Gastrocnemius medialis (tissue), 4 donors: ENCODE measurements around the gene PI4KA. TPM values are rescaled to one million over a fixed set of nuclear protein-coding genes. Genes with fewer than 3 reads are reported as not detected.

Source experiments
- ATAC-seq, 2 donors: fragments of 150-250 bp; one replicate each; pipeline ENCODE4 v1.9.1; 2016
- DNase-seq, 2 donors: peaks; one replicate each; pipeline ENCODE4 v3.0.0-alpha.2; 2019
- H3K27ac ChIP-seq, 4 donors: fragments of 200-600 bp; sonication (generic); 1 replicate in 1 of 4; 2 replicates in 3 of 4; pipeline ENCODE4 v1.5.1; 2016 to 2018; ENCODE audit warnings: mild to moderate bottlenecking in 2 of 4, moderate library complexity in 1 of 4
- H3K27me3 ChIP-seq, 3 donors: fragments of 200-600 bp; sonication (generic) in 2 of 3; 1 replicate in 1 of 3; 2 replicates in 2 of 3; pipeline versions ENCODE4 v1.5.1 to v1.6.0; 2016 to 2019; ENCODE audit warnings: mild to moderate bottlenecking in 1 of 3, moderate library complexity in 1 of 3
- H3K36me3 ChIP-seq, 2 donors: fragments of 200-600 bp; sonication (generic) in 1 of 2; one replicate each; pipeline ENCODE4 v1.5.1; 2017 to 2018
- H3K4me1 ChIP-seq, 2 donors: fragments of 200-600 bp; sonication (generic) in 1 of 2; one replicate each; pipeline ENCODE4 v1.5.1; 2016 to 2017; ENCODE audit warnings: mild to moderate bottlenecking in 2 of 2
- H3K4me3 ChIP-seq, 4 donors: fragments of 200-600 bp; sonication (generic) in 3 of 4; 1 replicate in 1 of 4; 2 replicates in 3 of 4; pipeline ENCODE4 v1.5.1; 2016 to 2019; ENCODE audit warnings: mild to moderate bottlenecking in 2 of 4
- H3K9me3 ChIP-seq, 3 donors: fragments of 200-600 bp; sonication (generic) in 2 of 3; 1 replicate in 1 of 3; 2 replicates in 2 of 3; pipeline ENCODE4 v1.5.1; 2016 to 2019
- POLR2A ChIP-seq, 2 donors: fragments of 450-650 bp; IDR thresholded peaks; one replicate each; pipeline ENCODE4 v1.6.1; 2017; ENCODE audit warnings: antibody characterized with exemption in 2 of 2, mild to moderate bottlenecking in 2 of 2, moderate library complexity in 2 of 2
- in situ Hi-C, 4 donors: fragments of 200-750 bp; cut with MboI; loops; one replicate each; pipeline versions ENCODE4 v1.15.0 to v1.8.0; 2017; ENCODE audit warnings: low sequenced_read_pairs in 4 of 4
- intact Hi-C: fragments of 100-400 bp; cut with DNase I; formaldehyde crosslinking; loops from one replicate; pipeline ENCODE4 v1.15.1; 2023; ENCODE audit warnings: low total_unique reads
- total RNA-seq, 4 donors: library from RNA; depleted of rRNA; stranded (reverse); fragments of >200 nt; gene quantifications; one replicate each; pipeline versions ENCODE4 v1.1.0 to v1.2.3, GENCODE V29; 2016
- TF ChIP-seq, protein P1 (sequence below), 5 experiments: fragments of 450-650 bp in 3 of 5; fragments of 200-600 bp in 2 of 5; sonication (generic) in 2 of 5; IDR thresholded peaks in 4 of 5; conservative IDR thresholded peaks in 1 of 5; 1 replicate in 4 of 5; 2 replicates in 1 of 5; pipeline ENCODE4 v1.5.1; 2016 to 2019; ENCODE audit warnings: antibody characterized with exemption in 5 of 5, mild to moderate bottlenecking in 3 of 5, moderate library complexity in 3 of 5

PI4KA gene
- total RNA-seq, 4 donors from 2014 or later: 40.1 to 59.7 (median 45.4) TPM

DNA sequence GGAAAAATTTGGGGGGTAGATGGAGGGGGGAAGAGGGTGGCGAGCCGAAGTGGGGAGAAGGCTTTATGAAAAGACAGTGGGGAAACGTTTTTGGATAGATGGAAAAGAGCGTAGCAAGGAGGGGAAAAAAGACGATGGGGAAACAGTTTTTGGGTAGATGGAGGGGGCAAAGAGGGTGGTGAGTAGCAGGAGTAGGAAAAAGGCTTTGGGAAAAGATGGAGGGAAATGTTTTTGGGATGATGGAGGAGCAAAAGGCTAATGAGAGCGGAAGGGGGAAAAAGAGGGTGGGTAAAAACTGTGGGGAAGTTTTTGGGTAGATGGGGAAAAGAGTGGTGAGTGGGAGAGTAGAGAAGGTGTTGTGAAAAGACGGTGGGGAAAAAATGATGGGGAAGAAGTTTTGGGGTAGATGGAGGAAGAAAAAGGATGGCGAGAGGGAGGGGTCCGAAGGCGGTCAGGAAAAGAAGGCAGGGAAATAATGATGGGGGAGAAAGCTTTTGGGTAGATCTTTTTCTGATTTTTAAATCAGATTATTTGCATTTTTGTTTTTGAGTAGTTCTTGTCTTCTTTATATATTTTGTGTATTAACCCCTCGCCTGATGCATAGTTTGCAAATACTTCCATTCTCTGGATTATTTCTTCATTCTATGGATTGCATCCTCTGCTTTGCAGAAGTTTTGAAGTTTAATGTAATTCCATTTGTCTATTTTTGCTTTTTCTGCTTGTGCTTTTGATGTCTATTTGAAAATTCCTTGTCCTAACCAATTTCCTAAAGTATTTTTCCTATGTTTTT lies 200.0 kb downstream of the PI4KA start:
- no peak overlapping the region for H3K4me3 ChIP-seq
- H3K27ac ChIP-seq: no peak overlapping the region

DNA sequence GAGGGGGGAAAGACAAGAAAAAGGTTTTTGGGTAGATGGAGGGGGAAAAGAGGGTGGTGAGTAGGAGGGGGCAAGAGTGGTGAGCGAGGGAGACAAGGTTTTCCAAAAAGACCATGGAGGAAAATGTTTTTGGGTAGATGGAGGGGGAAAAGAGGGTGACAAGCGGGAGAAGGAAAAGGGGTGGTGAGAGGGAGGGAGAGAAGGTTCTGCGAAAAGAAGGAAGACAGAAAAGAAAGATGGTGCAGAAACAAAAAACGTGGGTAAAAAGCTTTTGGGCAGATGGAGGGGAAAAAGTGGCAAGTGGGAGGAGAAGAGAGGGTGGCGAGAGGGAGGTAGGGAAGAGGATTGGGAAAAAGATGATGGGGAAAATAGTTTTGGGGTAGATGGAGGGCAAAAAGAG lies 200.6 kb downstream of the PI4KA start:
- ATAC-seq (no peak), DNase-seq (no peak)
- TF ChIP-seq, protein P1, sequence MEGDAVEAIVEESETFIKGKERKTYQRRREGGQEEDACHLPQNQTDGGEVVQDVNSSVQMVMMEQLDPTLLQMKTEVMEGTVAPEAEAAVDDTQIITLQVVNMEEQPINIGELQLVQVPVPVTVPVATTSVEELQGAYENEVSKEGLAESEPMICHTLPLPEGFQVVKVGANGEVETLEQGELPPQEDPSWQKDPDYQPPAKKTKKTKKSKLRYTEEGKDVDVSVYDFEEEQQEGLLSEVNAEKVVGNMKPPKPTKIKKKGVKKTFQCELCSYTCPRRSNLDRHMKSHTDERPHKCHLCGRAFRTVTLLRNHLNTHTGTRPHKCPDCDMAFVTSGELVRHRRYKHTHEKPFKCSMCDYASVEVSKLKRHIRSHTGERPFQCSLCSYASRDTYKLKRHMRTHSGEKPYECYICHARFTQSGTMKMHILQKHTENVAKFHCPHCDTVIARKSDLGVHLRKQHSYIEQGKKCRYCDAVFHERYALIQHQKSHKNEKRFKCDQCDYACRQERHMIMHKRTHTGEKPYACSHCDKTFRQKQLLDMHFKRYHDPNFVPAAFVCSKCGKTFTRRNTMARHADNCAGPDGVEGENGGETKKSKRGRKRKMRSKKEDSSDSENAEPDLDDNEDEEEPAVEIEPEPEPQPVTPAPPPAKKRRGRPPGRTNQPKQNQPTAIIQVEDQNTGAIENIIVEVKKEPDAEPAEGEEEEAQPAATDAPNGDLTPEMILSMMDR (IDR thresholded peaks at IDR 0.05 in 4 of 5, conservative IDR thresholded peaks at IDR 0.05 in 1 of 5): no peak
- TF ChIP-seq POLR2A (IDR thresholded peaks at IDR 0.05): no peak
- H3K4me1 ChIP-seq: peaks cover 0 to 6% of the 10 kb centered on the region in 2 donors
- no peaks in the 10 kb centered on the region for H3K36me3 ChIP-seq
- intact Hi-C loops: no loop called here
- no peak overlapping the region for H3K27ac ChIP-seq
- no peak overlapping the region for H3K4me3 ChIP-seq
- no peaks in the 10 kb centered on the region for H3K9me3 ChIP-seq
- in situ Hi-C loops: no loop called here
- H3K27me3 ChIP-seq: no peaks in the 10 kb centered on the region

More for the DNA sequence above, 200.0 kb downstream of the PI4KA start:
- TF ChIP-seq, protein P1 (IDR thresholded peaks at IDR 0.05 in 4 of 5, conservative IDR thresholded peaks at IDR 0.05 in 1 of 5): no peak
- no peak for TF ChIP-seq POLR2A (IDR thresholded peaks at IDR 0.05)
- Histone ChIP-seq H3K9me3 (no peaks in the 10 kb centered on the region), H3K4me1 (peaks cover 0 to 6% of the 10 kb centered on the region in 2 donors), H3K27me3 (no peaks in the 10 kb centered on the region), H3K36me3 (no peaks in the 10 kb centered on the region)
- in situ Hi-C loops: no loop called here
- no peak for ATAC-seq
- DNase-seq: no peak
- intact Hi-C loops: no loop called here

Other genes starting within 250 kb of the PI4KA start
- under 1 TPM in 1 of 4 donors, not detected in 3; 0.22 TPM for gene SERPIND1, start 84.7 kb downstream of the PI4KA start, total RNA-seq
- 10 to 100 TPM; 22.1 to 41.1 (median 28.7) TPM for gene SNAP29, start 196 bp upstream of the PI4KA start, total RNA-seq
- 100 to 1,000 TPM in 1 of 4 donors, 10 to 100 TPM in 3; 73.3 to 109 (median 84.7) TPM for gene CRKL, start 58.6 kb upstream of the PI4KA start, total RNA-seq
- under 1 TPM in 2 of 4 donors, not detected in 2; 0.22 to 0.42 TPM for gene AIFM3, start 108.4 kb upstream of the PI4KA start, total RNA-seq
- gene LZTR1, start 123.5 kb upstream of the PI4KA start, total RNA-seq: 10 to 100 TPM; 25.4 to 36.4 (median 26.3) TPM
- 10 to 100 TPM; 44.8 to 76.2 (median 61.7) TPM for gene THAP7, start 143.3 kb upstream of the PI4KA start, total RNA-seq
- 10 to 100 TPM; 17.6 to 68.9 (median 33.3) TPM for gene P2RX6, start 156.4 kb upstream of the PI4KA start, total RNA-seq
- gene SLC7A4, start 173.8 kb upstream of the PI4KA start, total RNA-seq: not detected
- not detected for gene LRRC74B, start 187.1 kb upstream of the PI4KA start, total RNA-seq